GM08714 (cell line): ENCODE data around the gene APOL2.
"Not testable (repeated sequence)": the region's sequence is repeated elsewhere in the genome, so short reads cannot be mapped to it uniquely, and the experiment has no call there.

Experiments
- H3K4me3 ChIP-seq: fragments of 200-500 bp; sonication (Bioruptor generic); 2 replicates; pipeline ENCODE4 v1.5.1; 2014; ENCODE audit warnings: mild to moderate bottlenecking, low read length, inconsistent platforms
- ZNF274 ChIP-seq: IDR thresholded peaks from 2 replicates; pipeline ENCODE4 v1.6.1; 2012; ENCODE audit warnings: mild to moderate bottlenecking, low read depth, low read length

APOL2 gene

GRCh38 chr22:36204632-36205015 lies 34.7 kb downstream of the APOL2 start:
- no peak overlapping the region for H3K4me3 ChIP-seq
- TF ChIP-seq ZNF274: no peak

- TF ChIP-seq ZNF274: no peak
- no peak overlapping the region for H3K4me3 ChIP-seq
Observed at GRCh38 chr22:36204001-36204631, 35.2 kb downstream of the APOL2 start.

GRCh38 chr22:36203441-36203840 lies 35.9 kb downstream of the APOL2 start:
- not testable (repeated sequence) for H3K4me3 ChIP-seq

- not testable (repeated sequence) for H3K4me3 ChIP-seq
Observed at GRCh38 chr22:36202906-36203305, 36.4 kb downstream of the APOL2 start.

GRCh38 chr22:36201630-36202319 lies 37.6 kb downstream of the APOL2 start, which contains the start of gene APOL4:
APOL4 (minus strand) TSS chr22:36201809; CDS start chr22:36201734, 75 bp downstream.
- no peak for TF ChIP-seq ZNF274
- H3K4me3 ChIP-seq: no peak within 1 kb of the TSS

- H3K4me3 ChIP-seq: not testable (repeated sequence)
Observed at GRCh38 chr22:36201025-36201424, 38.3 kb downstream of the APOL2 start.

GRCh38 chr22:36199001-36199551 lies 40.3 kb downstream of the APOL2 start:
- TF ChIP-seq ZNF274: no peak
- H3K4me3 ChIP-seq: no peak overlapping the region

GRCh38 chr22:36198536-36198935 lies 40.8 kb downstream of the APOL2 start:
- H3K4me3 ChIP-seq: no peak overlapping the region
- no peak for TF ChIP-seq ZNF274

- TF ChIP-seq ZNF274: no peak
- H3K4me3 ChIP-seq: no peak overlapping the region
Observed at GRCh38 chr22:36197514-36198146, 41.7 kb downstream of the APOL2 start.

GRCh38 chr22:36197065-36197440 lies 42.3 kb downstream of the APOL2 start:
- TF ChIP-seq ZNF274: no peak
- no peak overlapping the region for H3K4me3 ChIP-seq

- H3K4me3 ChIP-seq: no peak overlapping the region
- no peak for TF ChIP-seq ZNF274
Observed at GRCh38 chr22:36196254-36197064, 42.9 kb downstream of the APOL2 start.

- TF ChIP-seq ZNF274: no peak
- H3K4me3 ChIP-seq: no peak overlapping the region
Observed at GRCh38 chr22:36194971-36195370, 44.4 kb downstream of the APOL2 start.

- no peak for TF ChIP-seq ZNF274
- no peak overlapping the region for H3K4me3 ChIP-seq
Observed at GRCh38 chr22:36194385-36194784, 44.9 kb downstream of the APOL2 start.

GRCh38 chr22:36193577-36193976 lies 45.8 kb downstream of the APOL2 start:
- TF ChIP-seq ZNF274: no peak

GRCh38 chr22:36193171-36193570 lies 46.2 kb downstream of the APOL2 start:
- H3K4me3 ChIP-seq: no peak overlapping the region
- no peak for TF ChIP-seq ZNF274

More at GRCh38 chr22:36193577-36193976, 45.8 kb downstream of the APOL2 start:
- H3K4me3 ChIP-seq: no peak overlapping the region
